Gastroesophageal sphincter (tissue), 3 donors: ENCODE measurements around the gene GSDME.

Source experiments
- CTCF ChIP-seq, 4 experiments: fragments of 200-600 bp in 2 of 4; fragments of 450-650 bp in 2 of 4; sonication (generic) in 1 of 4; IDR thresholded peaks; one replicate each; pipeline ENCODE4 v1.5.1; 2017 to 2019; ENCODE audit warnings: antibody characterized with exemption in 4 of 4, mild to moderate bottlenecking in 2 of 4, moderate library complexity in 2 of 4
- EP300 ChIP-seq: sonication (generic); formaldehyde crosslinking; IDR thresholded peaks from one replicate; pipeline ENCODE4 v1.6.1; 2017; ENCODE audit warnings: antibody characterized with exemption, mild to moderate bottlenecking
- POLR2A ChIP-seq, 2 donors: fragments of 450-650 bp; IDR thresholded peaks; one replicate each; pipeline ENCODE4 v1.6.1; 2017; ENCODE audit warnings: antibody characterized with exemption in 2 of 2, mild to moderate bottlenecking in 2 of 2, moderate library complexity in 1 of 2
- POLR2AphosphoS5 ChIP-seq: sonication (generic); formaldehyde crosslinking; IDR thresholded peaks from one replicate; pipeline ENCODE4 v1.6.1; 2017; ENCODE audit warnings: antibody characterized with exemption

- no peak for TF ChIP-seq CTCF (IDR thresholded peaks at IDR 0.05)
- TF ChIP-seq POLR2A (IDR thresholded peaks at IDR 0.05): no peak
- TF ChIP-seq POLR2AphosphoS5: no peak
- no peak for TF ChIP-seq EP300
These were observed 12.0 kb upstream of the GSDME start for GRCh38 chr7:24769014-24769830.
